GM12891 (cell line): ENCODE results near the gene AGBL1.

Experiments used
- DNase-seq: peaks from one replicate; pipeline ENCODE4 v3.0.0; 2011; ENCODE audit warnings: low spot score; ENCODE audit not compliant: insufficient read length
- FAIRE-seq: peaks from 2 replicates; lab custom pipeline; 2011; peaks lifted over from hg19 to GRCh38; lab: Jason Lieb, UNC
- PAX5 ChIP-seq: IDR thresholded peaks from 2 replicates; pipeline ENCODE4 v1.6.1; 2011; ENCODE audit warnings: low read length, moderate library complexity, mild to moderate bottlenecking; ENCODE audit not compliant: insufficient read depth, severe bottlenecking
- POLR2A ChIP-seq: IDR thresholded peaks from 2 replicates; pipeline ENCODE4 v1.6.1; 2011; ENCODE audit warnings: low read depth, low read length, control low read depth
- POLR2AphosphoS5 ChIP-seq: IDR thresholded peaks from 2 replicates; pipeline ENCODE4 v1.6.1; 2011; ENCODE audit warnings: low read depth, low read length, control low read depth
- POU2F2 ChIP-seq: IDR thresholded peaks from 2 replicates; pipeline ENCODE4 v1.6.1; 2011; ENCODE audit warnings: low read depth, mild to moderate bottlenecking, control low read depth, low read length, moderate library complexity
- SPI1 ChIP-seq: IDR thresholded peaks from 2 replicates; pipeline ENCODE4 v1.6.1; 2011; ENCODE audit warnings: low read depth, low read length, control low read depth
- TAF1 ChIP-seq: IDR thresholded peaks from 2 replicates; pipeline ENCODE4 v1.6.1; 2011; ENCODE audit warnings: low read depth, low read length, control low read depth

AGBL1 gene

DNA sequence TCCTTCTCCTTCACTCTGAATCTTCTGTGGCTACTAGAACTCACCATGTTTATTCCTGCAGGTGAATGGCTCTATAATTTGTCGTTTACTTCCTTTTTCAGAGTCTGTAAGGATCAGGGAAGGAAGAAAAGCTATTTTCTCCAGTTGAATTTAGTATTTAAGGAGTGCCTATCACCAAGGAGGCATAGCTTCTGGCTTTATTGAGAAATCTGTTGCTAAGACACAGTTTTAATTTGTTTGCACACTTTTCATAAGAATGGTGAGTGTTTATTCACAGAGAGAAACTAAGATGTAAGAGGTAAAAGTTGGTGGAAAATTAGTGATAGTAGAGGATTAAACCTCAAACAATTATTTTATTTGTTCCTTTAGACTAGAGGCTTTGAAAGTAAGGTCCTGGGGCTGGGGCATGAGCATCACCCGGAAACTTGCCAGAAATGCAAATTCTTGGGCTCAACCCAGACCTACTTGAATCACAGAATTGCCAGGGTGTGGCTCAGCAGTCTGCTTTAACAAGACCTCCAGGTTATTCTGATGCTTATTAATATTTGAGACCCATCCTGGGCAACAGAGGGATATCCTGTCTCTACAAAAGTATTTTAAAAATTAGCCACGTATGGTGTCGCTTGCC is 461.3 kb downstream of the AGBL1 start:
- DNase-seq = no peak
- no peak for FAIRE-seq
- TF ChIP-seq PAX5 (no peak), TAF1 (no peak), POLR2A (no peak), POU2F2 (no peak), SPI1 (no peak), POLR2AphosphoS5 (no peak)

DNA sequence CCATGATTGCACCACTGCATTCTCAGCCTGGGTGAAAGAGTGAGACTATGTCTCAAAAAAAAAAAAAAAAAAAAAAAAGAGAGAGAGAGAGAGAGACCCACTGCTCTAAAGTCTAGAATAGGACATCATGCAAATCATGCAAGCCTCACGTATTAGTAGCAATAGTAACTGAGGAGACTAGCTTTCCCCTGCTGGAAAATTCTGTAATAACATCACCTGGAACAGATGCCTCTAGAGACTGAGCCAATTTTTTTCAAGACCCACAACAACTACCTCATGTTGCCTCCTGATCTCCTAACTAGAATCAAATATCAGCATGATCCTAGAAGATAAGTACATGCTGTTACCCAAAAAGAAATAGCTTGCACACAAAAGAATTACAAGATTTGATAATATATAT is 461.9 kb downstream of the AGBL1 start:
- FAIRE-seq (no peak), DNase-seq (no peak)
- TF ChIP-seq POLR2AphosphoS5 (no peak), TAF1 (no peak), POU2F2 (no peak), SPI1 (no peak), PAX5 (no peak), POLR2A (no peak)

DNA sequence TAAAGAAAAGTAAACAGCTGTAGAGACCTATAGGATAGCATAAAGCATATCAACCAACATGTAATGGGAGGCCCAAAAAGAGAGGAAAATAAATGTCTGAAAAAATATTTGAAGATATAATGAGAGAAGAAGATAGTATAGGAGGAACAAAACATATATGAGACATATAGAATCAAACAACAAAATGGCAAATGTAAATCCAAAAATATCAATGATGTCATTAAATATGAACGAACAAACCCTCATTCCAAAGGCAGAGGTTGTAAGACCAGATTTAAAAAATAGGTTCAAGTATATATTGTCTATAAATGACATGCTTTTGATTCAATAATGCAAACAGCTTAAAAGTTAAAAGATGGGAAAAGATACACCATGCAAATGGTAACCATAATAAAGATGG is 470.4 kb downstream of the AGBL1 start:
- TF ChIP-seq SPI1 (no peak), POLR2A (no peak), PAX5 (no peak), TAF1 (no peak), POLR2AphosphoS5 (no peak), POU2F2 (no peak)
- FAIRE-seq (no peak), DNase-seq (no peak)

- no peak for DNase-seq
- TF ChIP-seq POLR2AphosphoS5 = no peak
- TF ChIP-seq POU2F2 = no peak
- TF ChIP-seq TAF1 = no peak
- TF ChIP-seq PAX5 = no peak
- TF ChIP-seq SPI1 = no peak
- TF ChIP-seq POLR2A = no peak
- no peak for FAIRE-seq
These were observed 473.4 kb downstream of the AGBL1 start for GRCh38 chr15:86553108-86553507.

DNA sequence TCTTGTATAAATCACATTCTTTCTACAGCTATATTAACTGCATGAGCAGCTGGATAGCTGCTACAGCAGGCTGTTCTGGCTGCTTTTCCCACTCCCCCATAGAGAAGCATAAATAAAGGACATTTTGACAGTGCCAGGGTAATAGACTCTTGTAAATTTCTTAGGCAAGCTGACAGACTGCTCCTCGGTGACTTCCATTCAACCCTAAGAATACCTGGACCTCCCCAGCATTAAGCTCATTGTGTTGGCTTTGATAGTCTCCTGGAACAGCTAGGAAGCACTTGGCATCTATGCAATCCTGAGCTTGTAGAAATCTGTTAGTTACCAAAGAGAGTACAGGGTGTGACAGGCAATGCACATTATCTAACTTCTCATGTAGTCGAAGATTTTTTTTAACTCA is 475.4 kb downstream of the AGBL1 start:
- TF ChIP-seq TAF1 = no peak
- no peak for TF ChIP-seq SPI1
- TF ChIP-seq POLR2A = no peak
- TF ChIP-seq POU2F2 = no peak
- FAIRE-seq = no peak
- no peak for DNase-seq

DNA sequence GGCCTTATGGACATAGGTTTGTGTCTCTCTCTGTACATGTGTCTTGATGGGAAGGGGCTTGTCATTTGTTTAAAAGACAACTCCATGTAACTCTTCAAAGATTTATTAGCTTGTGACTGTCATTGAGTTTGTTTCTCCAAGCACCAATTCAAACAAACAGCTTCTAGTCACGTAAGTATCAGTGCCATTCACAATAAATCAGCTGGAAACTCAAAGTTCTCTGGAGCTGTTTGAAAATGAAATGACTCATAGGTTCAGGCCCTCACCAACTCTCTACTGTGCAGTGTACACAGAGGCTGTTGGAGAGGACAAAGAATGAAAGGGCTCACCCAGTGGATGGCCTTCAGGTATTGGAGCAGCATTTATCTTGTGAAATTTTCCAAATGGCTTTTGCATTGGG is 476.3 kb downstream of the AGBL1 start:
- TF ChIP-seq POU2F2 (no peak), POLR2A (no peak), PAX5 (no peak), TAF1 (no peak), POLR2AphosphoS5 (no peak)
- DNase-seq (no peak), FAIRE-seq (no peak)

DNA sequence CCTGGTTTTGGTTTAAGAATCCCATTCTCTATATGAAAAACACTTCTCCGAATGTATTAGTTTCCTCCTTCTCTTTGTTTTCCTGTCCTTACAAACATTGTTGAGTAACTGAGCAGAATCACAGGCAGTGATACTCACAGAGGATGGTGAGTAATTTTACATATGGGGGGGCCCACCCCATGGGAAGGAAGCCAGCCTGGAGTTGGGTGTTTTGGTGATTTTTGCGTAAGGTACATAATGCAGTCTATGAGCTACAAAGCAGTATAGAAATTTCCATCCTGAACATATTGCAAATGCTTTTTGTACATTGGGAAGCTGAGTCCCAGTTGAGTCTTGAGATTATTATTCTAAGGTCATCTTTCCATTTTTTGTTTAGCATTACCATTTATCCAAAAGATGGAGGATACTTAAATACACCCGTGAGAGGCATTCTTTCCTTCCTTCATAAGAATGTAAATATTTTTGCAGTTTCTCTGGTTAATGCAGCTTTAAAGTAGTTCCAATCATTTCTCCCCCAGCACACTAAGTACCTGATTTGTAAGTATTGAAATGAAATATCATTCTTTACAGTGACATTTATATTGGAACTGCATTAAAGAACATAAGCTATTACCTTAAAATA is 476.8 kb downstream of the AGBL1 start:
- no peak for FAIRE-seq
- TF ChIP-seq POLR2A = no peak
- TF ChIP-seq PAX5 = no peak
- no peak for TF ChIP-seq SPI1
- TF ChIP-seq POU2F2 = no peak
- no peak for TF ChIP-seq POLR2AphosphoS5
- no peak for TF ChIP-seq TAF1
- DNase-seq = no peak

DNA sequence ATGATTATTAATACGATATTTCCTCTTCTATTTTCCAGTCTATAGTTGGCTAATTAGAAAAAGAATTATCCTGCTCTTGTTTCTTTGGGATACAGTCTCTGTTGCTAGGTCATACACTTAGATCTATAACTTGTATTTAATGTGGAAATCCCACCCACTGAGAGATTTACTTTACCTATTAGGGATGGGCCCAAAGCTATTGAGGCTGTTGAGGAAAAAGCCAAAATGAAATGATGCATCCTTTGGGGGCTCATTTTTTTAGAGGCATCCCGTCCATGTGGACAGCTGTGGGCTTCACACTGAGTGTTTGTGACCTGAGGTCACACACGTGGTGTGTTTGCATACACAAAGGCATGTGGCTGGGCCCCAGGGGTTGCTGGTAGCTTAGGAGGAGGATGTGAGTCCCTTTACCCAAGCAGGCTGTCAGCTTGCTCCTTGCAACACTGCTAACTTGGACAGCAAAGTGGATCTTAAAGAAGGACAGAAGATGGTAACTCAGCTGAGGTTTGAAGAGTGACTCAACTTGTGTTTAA is 477.4 kb downstream of the AGBL1 start:
- no peak for TF ChIP-seq TAF1
- no peak for TF ChIP-seq POU2F2
- no peak for TF ChIP-seq POLR2AphosphoS5
- TF ChIP-seq SPI1 = no peak
- no peak for TF ChIP-seq POLR2A
- no peak for TF ChIP-seq PAX5
- no peak for DNase-seq
- FAIRE-seq = no peak

DNA sequence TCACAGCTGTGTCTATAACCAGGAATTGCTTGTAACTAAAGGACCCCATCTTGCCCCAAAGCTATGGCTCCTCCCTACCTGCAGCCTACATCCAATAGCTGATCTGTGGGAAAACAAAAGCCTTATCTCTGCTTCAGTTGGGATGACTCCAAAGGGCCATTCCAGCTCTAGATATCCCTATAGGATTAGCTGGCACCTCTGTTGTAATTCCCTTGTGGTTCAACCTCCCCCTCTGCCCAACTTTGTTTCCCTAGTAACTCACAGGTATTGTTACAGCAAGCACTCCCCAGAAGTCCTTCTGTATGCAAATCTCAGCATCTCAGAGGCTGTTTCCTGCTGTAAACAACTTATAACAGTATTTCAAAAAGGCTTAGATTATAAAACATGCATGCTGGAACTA is 478.6 kb downstream of the AGBL1 start:
- no peak for TF ChIP-seq PAX5
- TF ChIP-seq POLR2A = no peak
- TF ChIP-seq POLR2AphosphoS5 = no peak
- no peak for TF ChIP-seq SPI1
- no peak for TF ChIP-seq POU2F2
- TF ChIP-seq TAF1 = no peak
- DNase-seq (no peak), FAIRE-seq (no peak)
